GM12878 (cell line): Measurements from ENCODE around the gene ZDHHC5. TPM values are rescaled to one million over a fixed set of nuclear protein-coding genes. Genes with fewer than 3 reads are reported as not detected.

ENCODE experiments used
- ATAC-seq: fragments of 200-7000 bp; cut with Tn5 transposase; 3 replicates; pipeline ENCODE4 v1.9.1; 2020; ENCODE audit warnings: mild to moderate bottlenecking, moderate library complexity
- BruUV-seq: library from RNA; stranded (reverse); fragments of 400-500 nt; replicated peaks from 2 replicates; lab custom pipeline; 2021; lab: Mats Ljungman, UMichigan
- CTCF ChIA-PET: fragments of 300-600 bp; sonication (Branson Sonifier 250); formaldehyde crosslinking; extraction: SDS; loops from one replicate; lab custom pipeline; 2021; ENCODE audit warnings: inconsistent platforms; lab: Yijun Ruan, JAX
- POLR2A ChIA-PET: fragments of 350-600 bp; formaldehyde crosslinking; extraction: SDS; loops from one replicate; lab custom pipeline; 2021; ENCODE audit warnings: inconsistent platforms; lab: Charles Lee
- RAD21 ChIA-PET: fragments of 300-600 bp; sonication (Branson Sonifier 250); formaldehyde crosslinking; loops from one replicate; lab custom pipeline; 2023; ENCODE audit warnings: antibody characterized with exemption; ENCODE audit not compliant: unreplicated experiment; lab: Charles Lee
- SMC1A ChIA-PET: fragments of 300-600 bp; sonication (Branson Sonifier 250); formaldehyde crosslinking; loops from one replicate; lab custom pipeline; 2023; ENCODE audit not compliant: unreplicated experiment, uncharacterized antibody; lab: Charles Lee
- DNase-seq: peaks from one replicate; pipeline ENCODE4 v3.0.0-alpha.2; 2011; ENCODE audit warnings: low read depth, low spot score
- FAIRE-seq: peaks from 3 replicates; lab custom pipeline; 2011; peaks lifted over from hg19 to GRCh38; lab: Jason Lieb, UNC
- H2AFZ ChIP-seq: 2 replicates; pipeline ENCODE4 v1.6.0; 2011; ENCODE audit warnings: low read depth, low read length, control low read depth; ENCODE audit not compliant: control insufficient read depth
- H3K27ac ChIP-seq: 2 replicates; pipeline ENCODE4 v1.5.1; 2011; ENCODE audit warnings: control low read depth; ENCODE audit not compliant: control insufficient read depth, insufficient read depth
- H3K27me3 ChIP-seq, 2 experiments: replicated peaks in 1 of 2; 2 replicates each; pipeline versions ENCODE4 v1.6.0 to v1.6.1; 2011; ENCODE audit warnings: low read length in 1 of 2; ENCODE audit not compliant: control insufficient read depth in 2 of 2, insufficient read depth in 2 of 2
- H3K36me3 ChIP-seq, 2 experiments: 2 replicates each; pipeline ENCODE4 v1.5.1; 2011; ENCODE audit warnings: low read length in 1 of 2; ENCODE audit not compliant: control insufficient read depth in 2 of 2, insufficient read depth in 2 of 2
- H3K4me1 ChIP-seq: 2 replicates; pipeline ENCODE4 v1.6.1; 2011; ENCODE audit warnings: mild to moderate bottlenecking, low read length, moderate library complexity, mixed read lengths; ENCODE audit not compliant: control insufficient read depth, insufficient read depth
- H3K4me2 ChIP-seq: 2 replicates; pipeline ENCODE4 v1.6.0; 2011; ENCODE audit warnings: control low read depth; ENCODE audit not compliant: control insufficient read depth, insufficient read depth
- H3K4me3 ChIP-seq: fragments of 200-600 bp; sonication (generic); 2 replicates; pipeline ENCODE4 v1.5.1; 2016
- H3K79me2 ChIP-seq: 2 replicates; pipeline ENCODE4 v1.6.0; 2011; ENCODE audit warnings: low read length; ENCODE audit not compliant: control insufficient read depth, insufficient read depth
- H3K9ac ChIP-seq: 2 replicates; pipeline ENCODE4 v1.8.0; 2011; ENCODE audit warnings: low read length, control low read depth, mixed read lengths; ENCODE audit not compliant: control insufficient read depth, insufficient read depth
- H3K9me3 ChIP-seq: replicated peaks from 3 replicates; pipeline ENCODE4 v1.5.1; 2011; ENCODE audit warnings: mild to moderate bottlenecking, low read length; ENCODE audit not compliant: control insufficient read depth, insufficient read depth
- H4K20me1 ChIP-seq: 2 replicates; pipeline ENCODE4 v1.6.0; 2011; ENCODE audit not compliant: control insufficient read depth, insufficient read depth
- E2F4 ChIP-seq: IDR thresholded peaks from 2 replicates; pipeline ENCODE4 v1.6.1; 2012; ENCODE audit warnings: low read depth, low read length, improper control_type of control experiment
- MAX ChIP-seq: IDR thresholded peaks from 2 replicates; pipeline ENCODE4 v1.6.1; 2012; ENCODE audit warnings: low read depth, low read length, improper control_type of control experiment
- SREBF1 ChIP-seq: IDR thresholded peaks from 2 replicates; pipeline ENCODE4 v1.6.1; 2012; ENCODE audit warnings: mild to moderate bottlenecking, low read length
- ZNF687 ChIP-seq: fragments of 450-650 bp; IDR thresholded peaks from 2 replicates; pipeline ENCODE4 v1.6.1; 2017; ENCODE audit warnings: mild to moderate bottlenecking, moderate library complexity
- ZZZ3 ChIP-seq: IDR thresholded peaks from 2 replicates; pipeline ENCODE4 v1.6.1; 2011; ENCODE audit warnings: low read depth; ENCODE audit not compliant: control insufficient read depth, insufficient read length
- WGBS: methylation state at CpG from one replicate; pipeline ENCODE4 v1.1.6; 2016; ENCODE audit warnings: low lambda C conversion rate; ENCODE audit not compliant: insufficient replicate concordance, insufficient coverage; ENCODE audit errors: missing lambda C conversion rate; 5-methylcytosine and 5-hydroxymethylcytosine counted together
- in situ Hi-C: fragments of 300-500 bp; cut with MboI; formaldehyde crosslinking; loops from 9 replicates; pipeline ENCODE4 v1.14.3; 2018; ENCODE audit warnings: mixed read lengths
- intact Hi-C: fragments of 100-400 bp; cut with micrococcal nuclease; formaldehyde crosslinking; loops from one replicate; pipeline ENCODE4 v1.14.2; 2022; ENCODE audit not compliant: unreplicated experiment
- polyA plus RNA-seq, 11 experiments: library from polyadenylated mRNA; depleted of rRNA in 4 of 11; unstranded in 6 of 11; stranded (reverse) in 5 of 11; fragments of >200 nt; fragmentation: Nextera tagmentation in 4 of 11; fragmentation: Illumina TruSeq in 1 of 11; extraction: Ambion mirVana in 4 of 11; extraction: Trizol in 1 of 11; gene quantifications; 1 replicate in 1 of 11; 2 replicates in 10 of 11; pipeline versions ENCODE4 v1.2.1 to v1.2.3, GENCODE V29; 2011 to 2016; ENCODE audit warnings: inconsistent platforms in 2 of 11, missing spikeins in 2 of 11, low read depth in 1 of 11
- total RNA-seq, 4 experiments: library from RNA; depleted of rRNA in 3 of 4; stranded (reverse); fragments of >200 nt in 3 of 4; fragmentation: Illumina TruSeq in 1 of 4; extraction: Trizol in 1 of 4; gene quantifications; 2 replicates each; pipeline versions ENCODE4 v1.2.1 to v1.2.3, GENCODE V29; 2013 to 2021

ZDHHC5 gene
- total and polyA plus RNA-seq, 10 of the 15 experiments (the other 5 are each of a cell fraction or from before 2014, with no cell fraction given), result 3.9 to 61.3 (median 37.6) TPM

- Histone ChIP-seq H3K9me3 (no peaks in the 10 kb centered on the region), H4K20me1 (no peaks in the 10 kb centered on the region), H3K4me2 (no peak overlapping the region), H3K27me3 (no peaks in the 10 kb centered on the region; a peak in 2 of 4 replicates)
- intact Hi-C loops (no loop called here), in situ Hi-C loops (no loop called here)
- SMC1A ChIA-PET, result interaction anchor here (1.1 kb wide), 1 partner anchor 65 kb away, joined by 3 read pairs; no protein-coding TSS in a partner anchor
- no peak for DNase-seq
- 49% methylated on average over 8 of the region's 8 CpGs for WGBS
- TF ChIP-seq ZNF687 (no peak), SREBF1 (no peak), E2F4 (no peak), ZZZ3 (no peak), MAX (no peak)
- TF ChIP-seq, all 136 proteins: peak for 0
- no TSS peak for BruUV-seq
- ChIA-PET POLR2A (no interaction called here), RAD21 (no interaction called here), CTCF (interaction anchor here (1.3 to 2.5 kb wide), 3 partner anchors 10 to 142 kb away, joined by 3 to 9 read pairs (median 7); no protein-coding TSS in a partner anchor)
- Histone ChIP-seq H2AFZ (no peak overlapping the region), H3K4me1 (peaks cover 9% of the 10 kb centered on the region; the same call in 1 of the 2 replicates), H3K9ac (no peak overlapping the region), H3K4me3 (no peak overlapping the region), H3K27ac (no peak overlapping the region), H3K36me3 (no peaks in the 10 kb centered on the region), H3K79me2 (no peaks in the 10 kb centered on the region)
- no peak for ATAC-seq
- FAIRE-seq, result no peak
These were observed 32.7 kb upstream of the ZDHHC5 start for GRCh38 chr11:57635246-57635645.
